Mucosa of descending colon (tissue), 3 donors: ENCODE results near the gene SLC35F4. TPM values are rescaled to one million over a fixed set of nuclear protein-coding genes. Genes with fewer than 3 reads are reported as not detected.
"Not testable (repeated sequence)": the region's sequence is repeated elsewhere in the genome, so short reads cannot be mapped to it uniquely, and the experiment has no call there.

ENCODE experiments used
- ATAC-seq: fragments of 200-7000 bp; cut with Tn5 transposase; one replicate; pipeline ENCODE4 v1.9.1; 2020; ENCODE audit warnings: mild to moderate bottlenecking, moderate library complexity
- DNase-seq, 3 donors: peaks; one replicate each; pipeline ENCODE4 v3.0.0-alpha.2; 2020
- H3K36me3 ChIP-seq: fragments of 200-600 bp; one replicate; pipeline ENCODE4 v1.8.0; 2021; ENCODE audit warnings: low read depth, mild to moderate bottlenecking
- H3K4me1 ChIP-seq: fragments of 200-600 bp; one replicate; pipeline ENCODE4 v1.8.0; 2021; ENCODE audit warnings: low read depth, mild to moderate bottlenecking
- H3K4me3 ChIP-seq: fragments of 200-600 bp; one replicate; pipeline ENCODE4 v1.8.0; 2021; ENCODE audit warnings: mild to moderate bottlenecking
- H3K9me3 ChIP-seq: fragments of 200-600 bp; one replicate; pipeline ENCODE4 v1.8.0; 2021; ENCODE audit warnings: mild to moderate bottlenecking
- CTCF ChIP-seq: fragments of 200-600 bp; IDR thresholded peaks from one replicate; pipeline ENCODE4 v1.8.0; 2022; ENCODE audit warnings: antibody characterized with exemption, mild to moderate bottlenecking
- intact Hi-C, 2 donors: fragments of 100-400 bp; cut with DNase I in 1 of 2; cut with micrococcal nuclease in 1 of 2; formaldehyde crosslinking; loops; one replicate each; pipeline versions ENCODE4 v1.11.0 to v1.11.1; 2022; cut with DNase I, micrococcal nuclease
- total RNA-seq, 3 donors: library from RNA; stranded (reverse); fragmentation: NEBNext Ultra II Directional in 2 of 3; extraction: Animal tissue kit (Norgen Biotek cat#: 25700) in 2 of 3; gene quantifications; one replicate each; pipeline versions ENCODE4 v1.2.1 to v1.2.4, GENCODE V29; 2021 to 2023
- donor health status: DM: no; HTN: no; CAD: no; lungs with moderate emphysema.
- donor health status: DM: no; HTN: no; CAD: no.
- donor health status: DM: no; HTN: yes; CAD: no.

The SLC35F4 gene
- total RNA-seq, 3 donors from 2014 or later, result not detected

- Histone ChIP-seq H3K4me1 (no peaks in the 10 kb centered on the region), H3K9me3 (no peaks in the 10 kb centered on the region), H3K36me3 (no peaks in the 10 kb centered on the region), H3K4me3 (no peak overlapping the region)
- DNase-seq, result no peak
- no peak for TF ChIP-seq CTCF
- ATAC-seq, result no peak
- intact Hi-C loops, result no loop called here
Observed at GRCh38 chr14:57865066-57865402, 858 bp downstream of the SLC35F4 start.

GRCh38 chr14:57864659-57865058, 1.2 kb downstream of the SLC35F4 start:
- Histone ChIP-seq H3K36me3 (no peaks in the 10 kb centered on the region), H3K4me3 (no peak overlapping the region), H3K4me1 (no peaks in the 10 kb centered on the region), H3K9me3 (no peaks in the 10 kb centered on the region)
- no peak for TF ChIP-seq CTCF
- ATAC-seq (no peak), DNase-seq (no peak)
- intact Hi-C loops, result no loop called here

- intact Hi-C loops, result no loop called here
- DNase-seq (no peak), ATAC-seq (no peak)
- Histone ChIP-seq H3K9me3 (no peaks in the 10 kb centered on the region), H3K4me3 (no peak overlapping the region), H3K4me1 (no peaks in the 10 kb centered on the region), H3K36me3 (no peaks in the 10 kb centered on the region)
- TF ChIP-seq CTCF, result no peak
Observed at GRCh38 chr14:57863471-57863870, 2.4 kb downstream of the SLC35F4 start.

GRCh38 chr14:57855666-57856065, 10.2 kb downstream of the SLC35F4 start:
- H3K4me1 ChIP-seq, intact Hi-C loops, H3K9me3 ChIP-seq, ATAC-seq, H3K36me3 ChIP-seq, H3K4me3 ChIP-seq, DNase-seq: not testable (repeated sequence)

- Histone ChIP-seq H3K9me3 (no peaks in the 10 kb centered on the region), H3K4me1 (no peaks in the 10 kb centered on the region), H3K4me3 (no peak overlapping the region), H3K36me3 (no peaks in the 10 kb centered on the region)
- DNase-seq, result no peak
- no peak for ATAC-seq
- intact Hi-C loops, result no loop called here
- TF ChIP-seq CTCF, result no peak
Observed at GRCh38 chr14:57854571-57854970, 11.3 kb downstream of the SLC35F4 start.

GRCh38 chr14:57851354-57851753, 14.5 kb downstream of the SLC35F4 start:
- Histone ChIP-seq H3K9me3 (no peaks in the 10 kb centered on the region), H3K36me3 (no peaks in the 10 kb centered on the region), H3K4me1 (no peaks in the 10 kb centered on the region), H3K4me3 (no peak overlapping the region)
- no peak for TF ChIP-seq CTCF
- ATAC-seq (no peak), DNase-seq (no peak)
- intact Hi-C loops, result no loop called here
